Endothelial cell of umbilical vein (primary cell): ENCODE measurements around the gene ZNF587B. TPM values are rescaled to one million over a fixed set of nuclear protein-coding genes. Genes with fewer than 3 reads are reported as not detected.
"Not testable (repeated sequence)": the region's sequence is repeated elsewhere in the genome, so short reads cannot be mapped to it uniquely, and the experiment has no call there.

Experiments used
- BruUV-seq: library from RNA; stranded (reverse); fragments of 400-500 nt; replicated peaks from 2 replicates; lab custom pipeline; 2021; lab: Mats Ljungman, UMichigan
- CTCF ChIA-PET: fragments of 300-600, 350-600 bp; sonication (Branson Sonifier 250); formaldehyde crosslinking; loops from one replicate; lab custom pipeline; 2021; ENCODE audit warnings: antibody characterized with exemption, inconsistent platforms; lab: Charles Lee
- POLR2A ChIA-PET: fragments of 300-600, 350-600 bp; sonication (Branson Sonifier 250); formaldehyde crosslinking; loops from one replicate; lab custom pipeline; 2021; ENCODE audit warnings: antibody characterized with exemption, inconsistent platforms; lab: Charles Lee
- DNase-seq: peaks from one replicate; pipeline ENCODE4 v3.0.0-alpha.2; 2011; ENCODE audit warnings: low read depth, low spot score
- FAIRE-seq: peaks from 2 replicates; lab custom pipeline; 2011; peaks lifted over from hg19 to GRCh38; lab: Jason Lieb, UNC
- H2AFZ ChIP-seq: 2 replicates; pipeline ENCODE4 v1.6.0; 2012; ENCODE audit warnings: low read depth, low read length, control low read depth, inconsistent platforms
- H3K27ac ChIP-seq: 2 replicates; pipeline ENCODE4 v1.5.1; 2011; ENCODE audit warnings: low read depth, mild to moderate bottlenecking, control low read depth, low read length, moderate library complexity; ENCODE audit not compliant: insufficient read depth
- H3K27me3 ChIP-seq, 2 experiments: 2 replicates each; pipeline versions ENCODE4 v1.6.0 to v1.6.1; 2011; ENCODE audit warnings: low read length in 2 of 2, mixed read lengths in 1 of 2; ENCODE audit not compliant: control insufficient read depth in 2 of 2, insufficient read depth in 2 of 2
- H3K36me3 ChIP-seq, 2 experiments: 2 replicates in 1 of 2; 3 replicates in 1 of 2; pipeline ENCODE4 v1.5.1; 2011; ENCODE audit warnings: low read length in 2 of 2, mild to moderate bottlenecking in 1 of 2, moderate library complexity in 1 of 2; ENCODE audit not compliant: control insufficient read depth in 2 of 2, insufficient read depth in 2 of 2; ENCODE audit errors: extremely low read depth in 1 of 2
- H3K4me1 ChIP-seq: 3 replicates; pipeline ENCODE4 v1.5.1; 2011; ENCODE audit warnings: mild to moderate bottlenecking, low read length; ENCODE audit not compliant: control insufficient read depth, insufficient read depth; ENCODE audit errors: extremely low read depth
- H3K4me2 ChIP-seq: 2 replicates; pipeline ENCODE4 v1.6.1; 2011; ENCODE audit warnings: low read length, control low read depth, mixed read lengths; ENCODE audit not compliant: insufficient read depth
- H3K4me3 ChIP-seq, 3 experiments: fragments of 200-600 bp in 1 of 3; sonication (generic), shearing (Covaris generic) in 1 of 3; replicated peaks in 1 of 3; 2 replicates each; pipeline ENCODE4 v1.5.1; 2011 to 2016; ENCODE audit warnings: control low read depth in 3 of 3, low read length in 3 of 3, mild to moderate bottlenecking in 2 of 3, inconsistent platforms in 1 of 3, low read depth in 1 of 3, moderate library complexity in 1 of 3; ENCODE audit not compliant: insufficient read depth in 1 of 3
- H3K79me2 ChIP-seq: 2 replicates; pipeline ENCODE4 v1.6.0; 2012; ENCODE audit warnings: low read length, inconsistent platforms; ENCODE audit not compliant: control insufficient read depth, insufficient read depth
- H3K9ac ChIP-seq: replicated peaks from 2 replicates; pipeline ENCODE3; 2011; ENCODE audit warnings: low read length, control low read depth; ENCODE audit not compliant: insufficient read depth; ENCODE audit errors: extremely low read depth
- H3K9me1 ChIP-seq: replicated peaks from 3 replicates; pipeline ENCODE4 v1.6.0; 2011; ENCODE audit warnings: mild to moderate bottlenecking, low read length; ENCODE audit not compliant: control insufficient read depth, insufficient read depth; ENCODE audit errors: extremely low read depth
- H3K9me3 ChIP-seq: replicated peaks from 2 replicates; pipeline ENCODE4 v1.5.1; 2012; ENCODE audit warnings: low read length, inconsistent platforms; ENCODE audit not compliant: control insufficient read depth, insufficient read depth
- H4K20me1 ChIP-seq: replicated peaks from 2 replicates; pipeline ENCODE3; 2011; ENCODE audit warnings: mild to moderate bottlenecking, low read length; ENCODE audit not compliant: control insufficient read depth, insufficient read depth; ENCODE audit errors: extremely low read depth
- CTCF ChIP-seq, 2 donors: IDR thresholded peaks; 1 replicate in 1 of 2; 2 replicates in 1 of 2; pipeline ENCODE4 v1.5.1; 2011; ENCODE audit warnings: low read length in 2 of 2, mild to moderate bottlenecking in 2 of 2, moderate library complexity in 2 of 2, control low read depth in 1 of 2, inconsistent platforms in 1 of 2, low read depth in 1 of 2; ENCODE audit not compliant: insufficient read depth in 1 of 2; ENCODE audit errors: extremely low read depth in 1 of 2
- GATA2 ChIP-seq: IDR thresholded peaks from 2 replicates; pipeline ENCODE4 v1.7.0; 2011; ENCODE audit warnings: low read depth, mild to moderate bottlenecking, moderate library complexity, mixed read lengths, low read length; ENCODE audit not compliant: insufficient read length, insufficient read depth
- JUN ChIP-seq: IDR thresholded peaks from 2 replicates; pipeline ENCODE4 v1.6.1; 2011; ENCODE audit warnings: borderline replicate concordance, low read depth; ENCODE audit not compliant: insufficient read length, insufficient read depth
- MAX ChIP-seq: IDR thresholded peaks from 2 replicates; pipeline ENCODE4 v1.6.1; 2011; ENCODE audit not compliant: insufficient read depth, insufficient read length
- POLR2A ChIP-seq: IDR thresholded peaks from 2 replicates; pipeline ENCODE4 v1.6.1; 2012; ENCODE audit warnings: low read depth, mild to moderate bottlenecking, control low read depth, low read length
- POLR2AphosphoS5 ChIP-seq: IDR thresholded peaks from 2 replicates; pipeline ENCODE4 v1.6.1; 2012; ENCODE audit warnings: low read depth, mild to moderate bottlenecking, control low read depth, low read length, moderate library complexity; ENCODE audit not compliant: insufficient read depth
- dilution Hi-C: fragments of 300-500 bp; cut with MboI; formaldehyde crosslinking; loops from one replicate; pipeline ENCODE4 v1.15.0; 2019; ENCODE audit warnings: low sequenced_read_pairs; ENCODE audit not compliant: extremely low pct_ligation_motif_present
- intact Hi-C: fragments of 100-400 bp; cut with micrococcal nuclease; formaldehyde crosslinking; loops from one replicate; pipeline ENCODE4 v1.10.0; 2022
- polyA plus RNA-seq, 4 experiments: library from polyadenylated mRNA; depleted of rRNA in 3 of 4; stranded (reverse) in 3 of 4; unstranded in 1 of 4; fragments of >200 nt; gene quantifications; 2 replicates each; pipeline versions ENCODE4 v1.2.1 to v1.2.3, GENCODE V29; 2011 to 2012; ENCODE audit warnings: missing spikeins in 1 of 4
- total RNA-seq: library from RNA; stranded (reverse); gene quantifications from 2 replicates; pipeline ENCODE4 v1.2.3, GENCODE V29; 2021

The ZNF587B gene
- total and polyA plus RNA-seq, 2 donors (not counting 3 experiments of a cell fraction or from before 2014, with no cell fraction given): 3.2 to 16.3 TPM

DNA sequence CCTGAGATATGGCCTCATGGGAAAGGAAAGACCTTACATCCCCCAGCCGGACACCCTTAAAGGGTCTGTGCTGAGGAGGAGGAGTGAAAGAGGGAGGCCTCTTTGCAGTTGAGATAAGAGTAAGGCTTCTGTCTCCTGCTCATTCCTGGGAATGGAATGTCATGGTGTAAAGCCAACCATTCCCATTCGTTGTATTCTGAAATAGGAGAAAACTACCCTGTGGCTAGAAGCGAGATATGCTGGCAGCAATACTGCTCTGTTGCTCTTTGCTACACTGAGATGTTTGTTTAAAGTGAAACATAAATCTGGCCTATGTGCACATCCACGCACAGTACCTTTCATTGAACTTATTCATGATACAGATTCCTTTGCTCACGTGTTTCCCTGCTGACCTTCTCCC, 783 bp upstream of the ZNF587B start:
- POLR2A ChIA-PET: no interaction called here
- BruUV-seq: no TSS peak

GRCh38 chr19:57836991-57837390, 6.9 kb downstream of the ZNF587B start:
- dilution Hi-C loops: not testable (repeated sequence)
- CTCF ChIA-PET: interaction anchor here (0.7 kb wide), 1 partner anchor 122 kb away, joined by 3 read pairs; no protein-coding TSS in a partner anchor

More for the DNA sequence above, 783 bp upstream of the ZNF587B start:
- Histone ChIP-seq H3K9me3 (no peaks in the 10 kb centered on the region), H3K27me3 (no peaks in the 10 kb centered on the region), H2AFZ (no peak overlapping the region), H3K27ac (no peak overlapping the region), H3K4me1 (peaks cover 3% of the 10 kb centered on the region), H3K9ac (no peak overlapping the region), H4K20me1 (no peaks in the 10 kb centered on the region), H3K79me2 (peaks cover 54% of the 10 kb centered on the region), H3K36me3 (no peaks in the 10 kb centered on the region), H3K4me3 (no peak overlapping the region), H3K4me2 (no peak overlapping the region), H3K9me1 (no peaks in the 10 kb centered on the region)
- no peak for TF ChIP-seq JUN
- TF ChIP-seq MAX: no peak
- no peak for TF ChIP-seq GATA2
- TF ChIP-seq POLR2AphosphoS5: no peak
- no peak for TF ChIP-seq POLR2A
- no peak for TF ChIP-seq CTCF (IDR thresholded peaks at IDR 0.05; ENCODE audit: extremely low read depth in 1 of 2, insufficient read depth in 1 of 2, low read depth in 1 of 2, low read length in 2 of 2)
- intact Hi-C loops: no loop called here
- DNase-seq (no peak), FAIRE-seq (no peak)
- dilution Hi-C loops: no loop called here
- CTCF ChIA-PET: no interaction called here

GRCh38 chr19:57838622-57839191, 8.6 kb downstream of the ZNF587B start:
- dilution Hi-C loops, DNase-seq, H4K20me1 ChIP-seq, H3K9ac ChIP-seq, H3K4me2 ChIP-seq, FAIRE-seq, POLR2A ChIA-PET, H3K9me1 ChIP-seq, H3K9me3 ChIP-seq, H3K27me3 ChIP-seq, H3K27ac ChIP-seq, CTCF ChIA-PET, intact Hi-C loops, H3K36me3 ChIP-seq, BruUV-seq, H3K4me3 ChIP-seq, H2AFZ ChIP-seq, H3K4me1 ChIP-seq: not testable (repeated sequence)
- peaks cover 27% of the 10 kb centered on the region for H3K79me2 ChIP-seq

More at GRCh38 chr19:57836991-57837390, 6.9 kb downstream of the ZNF587B start:
- DNase-seq, H3K9me3 ChIP-seq, H3K9ac ChIP-seq, H3K4me3 ChIP-seq, H3K4me1 ChIP-seq, H2AFZ ChIP-seq, FAIRE-seq, BruUV-seq, H3K27me3 ChIP-seq, H3K27ac ChIP-seq, H3K4me2 ChIP-seq, intact Hi-C loops, POLR2A ChIA-PET, H3K9me1 ChIP-seq, H3K36me3 ChIP-seq, H4K20me1 ChIP-seq: not testable (repeated sequence)
- peaks cover 29% of the 10 kb centered on the region for H3K79me2 ChIP-seq
